IMR-90 (cell line): Measurements from ENCODE around the gene WDFY1.

ENCODE experiments used
- BHLHE40 ChIP-seq: fragments of 150-350 bp; IDR thresholded peaks from 2 replicates; pipeline ENCODE4 v1.6.1; 2016; ENCODE audit warnings: mild to moderate bottlenecking, low read depth, low read length
- CEBPB ChIP-seq: IDR thresholded peaks from 2 replicates; pipeline ENCODE4 v1.6.1; 2012; ENCODE audit warnings: low read depth, low read length, improper control_type of control experiment
- CTCF ChIP-seq: conservative IDR thresholded peaks from 2 replicates; pipeline ENCODE4 v1.5.1; 2012; ENCODE audit warnings: mild to moderate bottlenecking, low read depth, low read length, improper control_type of control experiment
- MAZ ChIP-seq: IDR thresholded peaks from 2 replicates; pipeline ENCODE4 v1.6.1; 2012; ENCODE audit warnings: low read depth, mild to moderate bottlenecking, low read length, improper control_type of control experiment, moderate library complexity, borderline replicate concordance
- MXI1 ChIP-seq: IDR thresholded peaks from 2 replicates; pipeline ENCODE4 v1.6.1; 2012; ENCODE audit warnings: low read depth, mild to moderate bottlenecking, low read length, moderate library complexity, borderline replicate concordance
- NFE2L2 ChIP-seq: fragments of 150-350 bp; IDR thresholded peaks from 2 replicates; pipeline ENCODE4 v1.6.1; 2016; ENCODE audit warnings: low read depth, mild to moderate bottlenecking, low read length
- POLR2A ChIP-seq: IDR thresholded peaks from 2 replicates; pipeline ENCODE4 v1.6.1; 2012; ENCODE audit warnings: mild to moderate bottlenecking, low read depth, low read length
- RAD21 ChIP-seq: IDR thresholded peaks from 2 replicates; pipeline ENCODE4 v1.6.1; 2012; ENCODE audit warnings: low read length, improper control_type of control experiment
- SMC3 ChIP-seq: fragments of 150-350 bp; IDR thresholded peaks from 2 replicates; pipeline ENCODE4 v1.6.1; 2016; ENCODE audit warnings: low read depth, mild to moderate bottlenecking, antibody characterized with exemption, low read length, moderate library complexity
- TF ChIP-seq, protein P1 (sequence below): fragments of 150-350 bp; IDR thresholded peaks from 2 replicates; pipeline ENCODE4 v1.6.1; 2017; ENCODE audit warnings: mild to moderate bottlenecking, antibody characterized with exemption, low read length, low read depth

- TF ChIP-seq CTCF (no peak), POLR2A (no peak), CEBPB (no peak), NFE2L2 (no peak), MXI1 (no peak), SMC3 (no peak), MAZ (no peak), RAD21 (no peak), BHLHE40 (no peak)
- TF ChIP-seq, protein P1, sequence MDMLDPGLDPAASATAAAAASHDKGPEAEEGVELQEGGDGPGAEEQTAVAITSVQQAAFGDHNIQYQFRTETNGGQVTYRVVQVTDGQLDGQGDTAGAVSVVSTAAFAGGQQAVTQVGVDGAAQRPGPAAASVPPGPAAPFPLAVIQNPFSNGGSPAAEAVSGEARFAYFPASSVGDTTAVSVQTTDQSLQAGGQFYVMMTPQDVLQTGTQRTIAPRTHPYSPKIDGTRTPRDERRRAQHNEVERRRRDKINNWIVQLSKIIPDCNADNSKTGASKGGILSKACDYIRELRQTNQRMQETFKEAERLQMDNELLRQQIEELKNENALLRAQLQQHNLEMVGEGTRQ = no peak
Measured at GRCh38 chr2:223884399-223884798, 60.7 kb downstream of the WDFY1 start.
